Cardiac septum (tissue), 1 donor: ENCODE data around the gene C11orf71. TPM values are rescaled to one million over a fixed set of nuclear protein-coding genes. Genes with fewer than 3 reads are reported as not detected.

Experiments used
- DNase-seq: peaks from one replicate; pipeline ENCODE4 v3.0.0-alpha.2; 2020; ENCODE audit warnings: low spot score
- intact Hi-C: fragments of 100-400 bp; cut with DNase I; formaldehyde crosslinking; loops from one replicate; pipeline ENCODE4 v1.14.0; 2022
- total RNA-seq: library from RNA; stranded (reverse); fragmentation: NEBNext Ultra II Directional; extraction: Animal tissue kit (Norgen Biotek cat#: 25700); gene quantifications from one replicate; pipeline ENCODE4 v1.2.1, GENCODE V29; 2021
- donor health status: DM: no; HTN: no; CAD: no.

Gene C11orf71
- total RNA-seq, 1 donor from 2014 or later = 9.9 TPM

DNA sequence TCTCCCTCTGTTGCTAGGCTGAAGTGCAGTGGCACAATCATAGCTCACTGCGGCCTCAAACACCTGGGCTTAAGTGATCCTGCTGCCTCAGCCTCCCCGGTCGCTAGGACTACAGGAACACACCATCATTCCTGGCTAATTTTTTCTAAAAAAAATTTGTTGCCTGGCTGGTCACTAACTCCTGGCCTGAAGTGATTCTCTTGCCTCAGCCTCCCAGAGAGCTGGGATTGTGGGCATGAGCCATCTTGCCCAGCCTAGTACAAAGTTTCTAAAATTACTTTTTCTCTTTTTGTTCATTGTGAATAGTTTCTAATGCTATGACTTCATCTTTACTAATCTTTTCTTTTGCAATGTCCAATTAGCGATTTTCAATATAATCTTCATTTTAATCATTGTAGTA lies 12.6 kb upstream of the C11orf71 start:
- intact Hi-C loops = no loop called here
- DNase-seq = no peak

GRCh38 chr11:114401311-114401710 lies 1.0 kb upstream of the C11orf71 start:
- no peak for DNase-seq
- intact Hi-C loops = loop anchor here (5.0 to 10.0 kb wide), 2 partner anchors 54 to 107 kb away; partner anchors contain the start of gene NNMT

DNA sequence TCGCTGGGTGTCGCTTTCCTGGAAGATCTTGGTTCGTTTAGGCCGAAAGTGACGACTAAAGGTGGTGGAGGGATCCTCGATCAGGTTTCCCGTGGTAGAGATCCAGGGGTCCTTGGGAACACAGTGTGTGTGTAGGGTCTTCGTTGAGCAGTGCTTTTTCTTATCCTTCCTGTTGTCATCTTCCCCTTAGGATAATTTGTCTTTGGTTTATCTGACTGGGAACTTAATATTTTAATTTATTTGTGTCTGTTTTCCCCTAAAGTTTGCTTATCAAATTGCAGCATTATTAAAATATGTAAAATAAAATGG lies 558 bp upstream of the C11orf71 start:
- intact Hi-C loops = loop anchor here (1.0 to 10.0 kb wide), 3 partner anchors 38 to 106 kb away; partner anchors contain the start of genes NNMT and REXO2
- no peak for DNase-seq

- no peak for DNase-seq
- intact Hi-C loops = loop anchor here (1.0 to 10.0 kb wide), 3 partner anchors 40 to 105 kb away; partner anchors contain the start of genes NNMT and REXO2
Observed at GRCh38 chr11:114399490-114400215, 658 bp downstream of the C11orf71 start.

DNA sequence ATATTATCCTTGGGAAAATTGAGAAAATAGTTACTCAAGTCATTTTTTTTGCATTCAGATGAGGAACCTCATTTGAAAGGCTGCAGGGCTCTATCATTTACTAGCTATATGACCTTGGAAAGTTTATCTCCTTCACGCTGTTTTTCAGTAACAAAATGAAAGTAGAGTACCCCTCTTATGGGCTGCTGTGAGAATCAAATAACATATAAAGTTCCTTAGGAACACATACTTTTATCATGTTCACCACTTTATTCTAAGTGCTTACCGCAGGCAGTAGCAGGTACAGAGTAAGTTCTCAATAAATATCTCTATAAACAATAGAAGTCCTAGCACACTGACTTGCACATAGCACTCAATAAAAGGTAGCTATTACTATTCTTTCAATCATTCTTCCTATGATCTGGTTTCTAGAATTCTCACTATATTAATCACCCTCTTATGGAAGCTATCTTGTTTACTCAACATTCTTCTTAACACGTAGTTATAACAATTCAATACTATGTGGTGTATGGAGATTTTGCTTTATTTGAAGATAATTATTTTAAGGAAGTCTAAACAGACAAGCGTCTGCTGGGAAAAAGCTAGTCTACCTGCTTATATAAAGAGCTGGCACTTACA lies 1.9 kb downstream of the C11orf71 start:
- intact Hi-C loops = no loop called here
- no peak for DNase-seq

GRCh38 chr11:114397349-114397982 lies 2.8 kb downstream of the C11orf71 start:
- no peak for DNase-seq
- intact Hi-C loops = no loop called here

DNA sequence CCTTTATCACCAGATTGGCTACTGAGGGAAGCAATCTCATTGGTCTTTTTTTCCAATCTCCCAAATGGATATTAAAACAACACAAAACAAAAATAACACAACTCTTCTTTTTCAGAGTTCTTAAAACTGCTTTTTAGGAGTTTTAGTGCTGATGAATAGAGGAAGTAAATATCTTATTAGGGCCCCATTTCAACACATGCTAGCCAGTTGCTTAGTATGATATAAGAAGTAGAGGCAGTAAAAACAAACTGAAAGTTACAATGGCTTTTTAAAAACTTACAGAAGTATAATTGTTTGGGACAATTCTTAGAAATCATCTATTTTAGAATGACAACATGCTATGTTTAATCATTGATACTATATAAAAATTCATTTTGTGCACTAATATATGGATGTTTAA lies 3.4 kb downstream of the C11orf71 start:
- intact Hi-C loops = no loop called here
- DNase-seq = no peak

DNA sequence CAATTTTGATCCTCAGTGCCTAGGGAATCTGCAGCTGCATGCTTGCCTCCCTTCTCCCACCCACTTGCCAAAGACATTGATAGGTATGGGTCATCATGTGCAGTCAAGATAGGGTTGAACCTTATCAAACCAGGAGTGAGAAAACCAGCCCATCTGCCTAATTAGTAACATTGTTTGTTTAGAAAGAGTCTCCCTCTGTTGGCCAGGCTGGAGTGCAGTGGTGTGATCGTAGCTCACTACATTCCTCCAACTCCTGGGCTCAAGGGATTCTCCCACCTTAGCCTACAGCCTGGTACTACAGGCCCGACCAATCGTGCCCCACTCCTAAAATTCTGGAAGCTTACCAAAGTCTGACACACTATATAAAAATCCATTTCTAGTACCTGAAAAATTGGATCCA lies 4.6 kb downstream of the C11orf71 start:
- intact Hi-C loops = no loop called here
- no peak for DNase-seq

GRCh38 chr11:114392735-114393667 lies 7.3 kb downstream of the C11orf71 start:
- no peak for DNase-seq
- intact Hi-C loops = no loop called here

DNA sequence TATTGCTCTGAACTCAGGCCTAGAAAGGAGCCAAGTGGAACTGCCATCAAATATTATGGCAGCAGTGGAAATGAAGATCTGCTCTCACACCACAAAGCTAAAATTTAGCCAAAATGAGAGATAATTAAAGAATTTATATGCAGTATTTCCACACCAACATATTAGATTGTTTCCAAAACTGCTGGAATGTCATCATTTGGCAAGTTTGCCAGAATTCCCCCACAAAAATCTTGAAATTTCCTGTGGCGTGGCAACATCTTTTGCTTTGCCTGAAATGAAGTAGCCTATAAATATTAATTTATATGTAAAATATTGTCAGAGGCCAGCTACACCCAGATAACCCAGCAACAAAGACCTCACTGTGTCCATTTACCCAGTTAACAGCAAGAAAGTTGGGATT lies 13.8 kb downstream of the C11orf71 start:
- DNase-seq = no peak
- intact Hi-C loops = no loop called here

DNA sequence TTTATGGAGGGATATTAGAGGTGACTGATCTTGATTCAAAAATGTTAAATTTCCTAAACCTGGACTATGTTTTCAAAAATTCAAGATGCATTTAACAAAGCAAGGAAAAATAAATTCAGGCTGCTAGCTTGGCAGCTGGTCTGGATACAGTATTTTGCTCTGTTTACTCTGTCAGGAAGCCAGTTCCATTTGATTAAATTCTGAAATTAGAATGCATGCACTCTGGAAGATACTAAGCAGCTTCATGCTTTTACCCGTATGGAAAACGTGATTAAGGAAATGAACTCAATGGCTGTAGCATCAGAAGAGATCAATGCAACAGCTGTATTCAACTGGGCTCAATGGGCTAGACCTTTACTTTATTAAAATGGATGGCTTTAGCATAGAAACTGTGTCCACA lies 14.2 kb downstream of the C11orf71 start:
- DNase-seq = no peak
- intact Hi-C loops = no loop called here

DNA sequence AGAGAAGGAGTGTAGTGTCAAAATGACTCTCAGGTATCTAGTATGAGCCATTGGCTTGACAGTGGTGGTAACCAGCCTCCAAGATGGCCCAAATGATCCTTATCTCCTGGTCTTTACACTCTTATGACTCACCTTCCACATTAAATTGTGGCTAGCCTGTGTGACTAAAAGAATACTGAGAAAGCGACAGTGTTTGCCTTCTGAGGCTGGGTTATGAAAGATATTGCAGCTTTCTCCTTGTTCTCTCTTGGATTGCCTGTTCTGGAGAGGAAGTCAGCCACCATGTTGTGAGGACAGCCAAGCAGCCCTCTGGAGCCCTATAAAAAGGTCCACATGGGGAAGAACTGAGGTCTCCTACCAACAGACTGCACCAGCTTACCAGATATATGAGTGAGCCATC lies 15.8 kb downstream of the C11orf71 start:
- intact Hi-C loops = no loop called here
- DNase-seq = no peak

GRCh38 chr11:114382509-114382908 lies 17.8 kb downstream of the C11orf71 start:
- no peak for DNase-seq
- intact Hi-C loops = no loop called here

DNA sequence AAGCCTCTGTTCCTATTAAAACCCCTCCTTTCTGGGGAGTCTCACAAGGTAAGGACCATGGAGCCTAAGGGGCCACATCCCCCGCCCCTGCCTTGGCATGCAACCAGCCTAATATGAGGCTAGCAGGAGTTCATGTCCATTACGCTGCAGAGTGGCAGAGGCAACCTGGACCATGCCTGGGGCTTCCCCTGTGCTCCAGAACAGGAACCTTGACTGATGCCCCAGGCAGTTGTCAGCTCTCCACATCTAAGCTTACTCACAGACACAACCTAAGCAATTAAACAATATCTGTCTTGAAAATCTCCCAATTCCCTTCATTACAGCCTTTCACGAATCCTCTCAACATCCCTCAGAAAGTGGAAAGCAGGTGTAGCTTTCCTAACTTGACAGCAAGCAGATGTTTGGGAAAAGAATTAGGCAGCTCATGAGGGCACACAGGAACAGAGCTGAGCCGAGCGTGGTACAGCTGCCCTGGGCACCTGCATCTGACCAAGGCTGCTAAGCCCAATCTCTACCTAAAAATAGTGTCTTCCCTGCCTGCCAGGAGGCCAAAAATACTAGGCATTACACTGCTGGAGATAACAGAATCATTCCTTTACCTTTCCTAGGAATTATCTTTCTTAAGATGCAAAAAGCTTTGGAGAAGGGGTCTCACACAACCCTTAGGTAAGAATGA lies 20.8 kb downstream of the C11orf71 start:
- intact Hi-C loops = no loop called here

GRCh38 chr11:114377612-114378267 lies 22.6 kb downstream of the C11orf71 start:
- intact Hi-C loops = no loop called here
- DNase-seq = no peak

More for the DNA sequence above, 20.8 kb downstream of the C11orf71 start:
- no peak for DNase-seq

GRCh38 chr11:114375052-114375451 lies 25.3 kb downstream of the C11orf71 start:
- DNase-seq = no peak
- intact Hi-C loops = no loop called here

DNA sequence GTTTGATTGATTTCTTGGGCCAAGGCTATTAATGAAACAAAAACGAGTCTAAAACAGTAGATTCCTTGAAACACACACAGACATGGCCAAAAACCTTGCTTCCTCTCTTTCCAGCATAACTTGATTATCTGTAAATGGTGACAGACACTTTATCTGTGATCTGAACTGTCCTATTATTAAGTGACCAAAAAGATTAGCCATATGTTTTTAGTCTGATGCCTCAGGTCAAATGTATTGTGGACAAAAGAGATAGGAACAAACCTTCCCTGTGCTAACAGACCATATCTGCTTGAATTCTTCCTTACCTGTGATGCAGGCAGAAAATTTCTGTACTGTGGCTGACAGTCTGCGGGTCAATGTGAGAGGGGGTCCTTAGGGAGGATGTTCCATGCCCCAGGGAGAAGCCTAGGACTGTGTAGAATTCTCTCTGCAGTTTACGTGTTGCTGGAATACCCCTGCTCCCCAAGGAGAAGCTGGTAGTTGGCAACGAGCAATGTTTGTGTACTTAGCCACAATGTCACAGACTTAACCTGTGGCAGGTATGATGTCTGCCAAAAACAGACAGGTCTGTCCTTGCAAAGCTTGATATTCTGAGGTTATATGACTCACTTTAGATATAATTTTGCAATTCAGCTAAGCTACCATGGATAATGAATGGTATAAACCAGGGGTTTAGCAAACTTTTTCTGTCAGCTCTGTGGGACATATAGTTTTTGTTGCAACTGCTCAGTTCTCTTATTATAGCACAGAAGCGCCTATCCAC lies 31.2 kb downstream of the C11orf71 start:
- intact Hi-C loops = no loop called here
- DNase-seq = no peak
